Activated T-cell treated with anti-CD3 and anti-CD28 coated beads, Interleukin-2, amount 50 U/mL, for 24 hours (primary cell): ENCODE data around the gene OR52B2.

Experiments used
- DNase-seq: peaks from one replicate; pipeline ENCODE4 v3.0.0-alpha.2; 2020
- H3K27ac Mint-ChIP-seq: 2 replicates; pipeline ENCODE4 v1.8.0; 2020; ENCODE audit warnings: mild to moderate bottlenecking, mixed read lengths
- H3K27me3 Mint-ChIP-seq: 2 replicates; pipeline ENCODE4 v1.8.0; 2020; ENCODE audit warnings: mixed read lengths
- H3K36me3 Mint-ChIP-seq: 2 replicates; pipeline ENCODE4 v1.8.0; 2020; ENCODE audit warnings: low read depth, mixed read lengths
- H3K4me1 Mint-ChIP-seq: 2 replicates; pipeline ENCODE4 v1.8.0; 2020; ENCODE audit warnings: low read depth, mixed read lengths
- H3K4me3 Mint-ChIP-seq: 2 replicates; pipeline ENCODE4 v1.8.0; 2020; ENCODE audit warnings: mild to moderate bottlenecking, moderate library complexity, mixed read lengths
- H3K9me3 Mint-ChIP-seq: 2 replicates; pipeline ENCODE4 v1.8.0; 2020; ENCODE audit warnings: mixed read lengths

Gene OR52B2

GRCh38 chr11:6170226-6170625 lies at the start of gene OR52B2:
TSS of gene OR52B2 (minus strand) at chr11:6170326. CDS start at chr11:6170326, 0 bp downstream.
- no peak for DNase-seq
- H3K4me3 Mint-ChIP-seq = no peak within 1 kb of the TSS
- no peaks in the 10 kb centered on the region for H3K36me3 Mint-ChIP-seq
- no peak within 1 kb of the TSS for H3K27ac Mint-ChIP-seq
- peaks cover 34% of the 10 kb centered on the region for H3K27me3 Mint-ChIP-seq
- peaks cover 3% of the 10 kb centered on the region for H3K9me3 Mint-ChIP-seq
- no peaks in the 10 kb centered on the region for H3K4me1 Mint-ChIP-seq

- Mint-ChIP-seq H3K27ac (peak overlapping the region; percentile 19), H3K27me3 (no peaks in the 10 kb centered on the region), H3K4me3 (no peak overlapping the region), H3K36me3 (peaks cover 80% of the 10 kb centered on the region), H3K4me1 (peaks cover 4% of the 10 kb centered on the region), H3K9me3 (no peaks in the 10 kb centered on the region)
- no peak for DNase-seq
These were observed 49.2 kb upstream of the OR52B2 start for GRCh38 chr11:6219359-6219758.

GRCh38 chr11:6217722-6218121 lies 47.6 kb upstream of the OR52B2 start:
- Mint-ChIP-seq H3K36me3 (peaks cover 68% of the 10 kb centered on the region), H3K4me3 (no peak overlapping the region)

GRCh38 chr11:6216501-6216900 lies 46.4 kb upstream of the OR52B2 start:
- H3K9me3 Mint-ChIP-seq = no peaks in the 10 kb centered on the region
- peaks cover 4% of the 10 kb centered on the region for H3K4me1 Mint-ChIP-seq
- H3K27me3 Mint-ChIP-seq = no peaks in the 10 kb centered on the region
- H3K27ac Mint-ChIP-seq = no peak overlapping the region
- H3K36me3 Mint-ChIP-seq = peaks cover 55% of the 10 kb centered on the region
- H3K4me3 Mint-ChIP-seq = no peak overlapping the region
- DNase-seq = no peak

More at GRCh38 chr11:6217722-6218121, 47.6 kb upstream of the OR52B2 start:
- Mint-ChIP-seq H3K9me3 (no peaks in the 10 kb centered on the region), H3K4me1 (peaks cover 4% of the 10 kb centered on the region), H3K27me3 (no peaks in the 10 kb centered on the region), H3K27ac (no peak overlapping the region)
- no peak for DNase-seq

GRCh38 chr11:6214530-6214929 lies 44.4 kb upstream of the OR52B2 start:
- H3K36me3 Mint-ChIP-seq = peaks cover 54% of the 10 kb centered on the region
- no peak overlapping the region for H3K27ac Mint-ChIP-seq
- H3K9me3 Mint-ChIP-seq = no peaks in the 10 kb centered on the region
- DNase-seq = no peak
- no peak overlapping the region for H3K4me3 Mint-ChIP-seq
- H3K4me1 Mint-ChIP-seq = peaks cover 2% of the 10 kb centered on the region
- no peaks in the 10 kb centered on the region for H3K27me3 Mint-ChIP-seq

GRCh38 chr11:6210274-6210955 lies 40.3 kb upstream of the OR52B2 start:
- no peak for DNase-seq
- Mint-ChIP-seq H3K9me3 (no peaks in the 10 kb centered on the region), H3K27ac (no peak overlapping the region), H3K4me3 (no peak overlapping the region), H3K4me1 (no peaks in the 10 kb centered on the region), H3K36me3 (peaks cover 56% of the 10 kb centered on the region), H3K27me3 (no peaks in the 10 kb centered on the region)

- no peaks in the 10 kb centered on the region for H3K9me3 Mint-ChIP-seq
- H3K4me1 Mint-ChIP-seq = no peaks in the 10 kb centered on the region
- no peak overlapping the region for H3K27ac Mint-ChIP-seq
- H3K36me3 Mint-ChIP-seq = peaks cover 57% of the 10 kb centered on the region
- no peak for DNase-seq
- H3K27me3 Mint-ChIP-seq = no peaks in the 10 kb centered on the region
- no peak overlapping the region for H3K4me3 Mint-ChIP-seq
These were observed 39.7 kb upstream of the OR52B2 start for GRCh38 chr11:6209801-6210200.

GRCh38 chr11:6206456-6207180 lies 36.5 kb upstream of the OR52B2 start:
- DNase-seq = no peak
- Mint-ChIP-seq H3K27ac (no peak overlapping the region), H3K9me3 (no peaks in the 10 kb centered on the region), H3K4me3 (no peak overlapping the region), H3K36me3 (peaks cover 64% of the 10 kb centered on the region), H3K4me1 (peaks cover 25% of the 10 kb centered on the region), H3K27me3 (no peaks in the 10 kb centered on the region)

GRCh38 chr11:6205366-6205765 lies 35.2 kb upstream of the OR52B2 start, which contains the start of gene C11orf42:
TSS of gene C11orf42 (plus strand) at chr11:6205557. CDS start at chr11:6205616, 59 bp downstream.
- H3K27me3 Mint-ChIP-seq = no peaks in the 10 kb centered on the region
- no peak within 1 kb of the TSS for H3K4me3 Mint-ChIP-seq
- H3K36me3 Mint-ChIP-seq = peaks cover 61% of the 10 kb centered on the region
- peaks cover 35% of the 10 kb centered on the region for H3K4me1 Mint-ChIP-seq
- no peak for DNase-seq
- no peak within 1 kb of the TSS for H3K27ac Mint-ChIP-seq
- no peaks in the 10 kb centered on the region for H3K9me3 Mint-ChIP-seq

- no peak for DNase-seq
- peaks cover 35% of the 10 kb centered on the region for H3K4me1 Mint-ChIP-seq
- H3K9me3 Mint-ChIP-seq = no peaks in the 10 kb centered on the region
- peaks cover 55% of the 10 kb centered on the region for H3K36me3 Mint-ChIP-seq
- H3K27me3 Mint-ChIP-seq = no peaks in the 10 kb centered on the region
- H3K4me3 Mint-ChIP-seq = no peak overlapping the region
- no peak overlapping the region for H3K27ac Mint-ChIP-seq
These were observed 34.6 kb upstream of the OR52B2 start for GRCh38 chr11:6204706-6205105.

GRCh38 chr11:6203327-6203726 lies 33.2 kb upstream of the OR52B2 start:
- Mint-ChIP-seq H3K9me3 (no peaks in the 10 kb centered on the region), H3K27ac (peak overlapping the region; percentile 7), H3K4me3 (no peak overlapping the region), H3K4me1 (peaks cover 35% of the 10 kb centered on the region), H3K27me3 (no peaks in the 10 kb centered on the region), H3K36me3 (peaks cover 42% of the 10 kb centered on the region)
- no peak for DNase-seq

- Mint-ChIP-seq H3K4me1 (peaks cover 40% of the 10 kb centered on the region), H3K4me3 (no peak overlapping the region), H3K9me3 (no peaks in the 10 kb centered on the region), H3K27ac (no peak overlapping the region), H3K36me3 (peaks cover 29% of the 10 kb centered on the region), H3K27me3 (no peaks in the 10 kb centered on the region)
- no peak for DNase-seq
These were observed 31.9 kb upstream of the OR52B2 start for GRCh38 chr11:6202041-6202440.

- Mint-ChIP-seq H3K4me3 (no peak overlapping the region), H3K36me3 (peaks cover 23% of the 10 kb centered on the region)
These were observed 31.4 kb upstream of the OR52B2 start for GRCh38 chr11:6201481-6201880.

GRCh38 chr11:6200975-6201374 lies 30.8 kb upstream of the OR52B2 start:
- Mint-ChIP-seq H3K9me3 (no peaks in the 10 kb centered on the region), H3K4me1 (peaks cover 51% of the 10 kb centered on the region), H3K36me3 (peaks cover 18% of the 10 kb centered on the region), H3K27ac (peak overlapping the region; percentile 63), H3K27me3 (no peaks in the 10 kb centered on the region), H3K4me3 (no peak overlapping the region)
- DNase-seq = no peak

More at GRCh38 chr11:6201481-6201880, 31.4 kb upstream of the OR52B2 start:
- Mint-ChIP-seq H3K27ac (peak overlapping the region; percentile 63), H3K9me3 (no peaks in the 10 kb centered on the region), H3K27me3 (no peaks in the 10 kb centered on the region), H3K4me1 (peaks cover 46% of the 10 kb centered on the region)
- DNase-seq = no peak

GRCh38 chr11:6199174-6199810 lies 29.2 kb upstream of the OR52B2 start, which contains the start of gene OR52W1:
TSS of gene OR52W1 (plus strand) at chr11:6199224. CDS start at chr11:6199224, 0 bp downstream.
- Mint-ChIP-seq H3K36me3 (peaks cover 3% of the 10 kb centered on the region), H3K9me3 (no peaks in the 10 kb centered on the region), H3K27ac (no peak within 1 kb of the TSS), H3K4me3 (no peak within 1 kb of the TSS), H3K4me1 (peaks cover 50% of the 10 kb centered on the region), H3K27me3 (no peaks in the 10 kb centered on the region)
- no peak for DNase-seq
